Epidermal melanocyte (primary cell): ENCODE measurements around the gene EIF3B.
"Not testable (repeated sequence)": the region's sequence is repeated elsewhere in the genome, so short reads cannot be mapped to it uniquely, and the experiment has no call there.

Experiments used
- DNase-seq: peaks from one replicate; pipeline ENCODE4 v3.0.0; 2011; ENCODE audit warnings: low spot score; ENCODE audit not compliant: insufficient read length

Gene EIF3B

DNA sequence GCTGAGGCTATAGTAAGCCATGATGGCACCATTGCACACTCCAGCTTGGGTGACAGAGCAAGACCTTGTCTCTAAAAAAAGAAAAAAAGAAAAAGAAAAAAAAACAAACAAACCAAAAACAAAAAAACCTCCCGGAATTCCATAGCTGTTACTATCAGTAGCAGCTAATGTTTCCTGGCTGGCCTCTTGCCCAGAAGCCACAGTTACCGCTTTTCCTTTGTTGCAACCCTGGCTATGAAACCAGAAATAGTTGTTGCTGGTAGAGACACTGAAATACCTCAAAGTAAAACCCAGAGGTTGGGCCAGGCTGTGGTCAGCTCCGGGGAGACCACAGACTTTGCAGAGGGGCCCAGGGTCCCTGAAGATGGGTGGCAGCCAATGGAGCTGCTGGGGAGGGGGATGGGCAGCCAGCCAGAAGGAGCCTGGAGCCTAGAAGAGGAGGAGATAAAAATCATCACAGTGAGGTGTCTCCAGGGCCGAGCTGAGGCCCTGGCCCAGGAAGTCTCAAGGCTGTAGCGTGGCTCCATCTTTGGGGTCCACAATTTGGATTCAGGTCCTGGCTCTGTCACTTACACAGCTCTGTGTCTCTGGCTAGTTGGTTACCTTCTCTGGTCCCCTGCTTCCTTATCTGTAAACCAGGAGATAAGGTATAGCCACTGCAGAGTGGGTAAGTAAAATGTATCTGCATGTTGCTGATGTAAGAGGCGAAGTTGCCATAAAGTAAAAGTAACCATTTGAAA is 45.4 kb downstream of the EIF3B start:
- DNase-seq: peak; percentile 71

- no peak for DNase-seq
Observed at GRCh38 chr7:2402687-2403013, 48.0 kb downstream of the EIF3B start.

GRCh38 chr7:2403014-2403717 is 48.5 kb downstream of the EIF3B start, which contains the start of gene CHST12:
CHST12 (plus strand) TSS chr7:2403611; CDS start chr7:2432640, 29,029 bp downstream.
- peak; percentile 96 for DNase-seq

DNA sequence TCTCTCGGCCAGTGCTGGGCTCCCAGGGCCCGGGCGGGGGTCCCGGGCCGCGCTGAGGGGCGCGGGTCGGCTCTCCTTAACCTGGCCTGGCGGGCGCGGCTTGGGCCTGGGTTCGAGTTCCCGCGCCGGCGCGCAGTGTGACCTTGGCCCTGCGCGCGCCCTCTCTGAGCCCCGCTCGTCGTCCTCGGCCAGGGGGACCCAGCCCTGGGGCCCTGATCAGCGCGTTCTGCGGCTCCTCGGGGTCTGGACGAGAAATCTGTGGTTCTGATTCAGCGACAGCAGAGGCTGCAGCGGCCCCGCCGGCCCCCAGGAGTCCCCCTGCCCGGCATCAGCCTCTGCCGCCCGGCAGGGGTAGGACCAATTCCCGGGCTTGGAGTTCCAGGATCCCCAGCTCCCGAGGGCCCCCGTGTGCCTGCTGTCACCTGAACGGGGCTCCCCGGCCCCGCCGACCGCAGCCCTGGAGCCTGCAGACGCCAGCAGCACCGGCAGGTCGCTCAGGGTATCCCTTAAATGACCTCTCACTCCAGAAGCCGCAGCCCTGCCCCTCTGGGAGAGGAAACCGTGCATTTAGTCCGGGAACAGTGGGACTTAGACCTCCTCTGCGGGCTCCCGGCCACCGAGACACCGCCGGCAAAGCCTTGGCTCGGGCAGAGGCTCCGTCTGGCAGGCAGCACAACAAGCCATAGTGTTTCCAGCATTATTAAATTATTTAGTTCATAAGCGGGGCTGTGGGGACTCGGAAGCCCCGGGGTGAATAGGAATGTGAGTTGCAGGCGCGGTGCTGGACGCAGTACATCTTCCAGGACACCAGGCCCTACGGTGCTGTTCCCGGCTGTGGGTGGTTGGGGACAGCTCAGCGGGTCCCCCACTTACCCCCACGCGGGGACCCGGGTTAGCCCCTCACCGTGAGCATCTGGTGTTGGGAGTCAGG is 49.4 kb downstream of the EIF3B start:
- DNase-seq: peak; percentile 61

DNA sequence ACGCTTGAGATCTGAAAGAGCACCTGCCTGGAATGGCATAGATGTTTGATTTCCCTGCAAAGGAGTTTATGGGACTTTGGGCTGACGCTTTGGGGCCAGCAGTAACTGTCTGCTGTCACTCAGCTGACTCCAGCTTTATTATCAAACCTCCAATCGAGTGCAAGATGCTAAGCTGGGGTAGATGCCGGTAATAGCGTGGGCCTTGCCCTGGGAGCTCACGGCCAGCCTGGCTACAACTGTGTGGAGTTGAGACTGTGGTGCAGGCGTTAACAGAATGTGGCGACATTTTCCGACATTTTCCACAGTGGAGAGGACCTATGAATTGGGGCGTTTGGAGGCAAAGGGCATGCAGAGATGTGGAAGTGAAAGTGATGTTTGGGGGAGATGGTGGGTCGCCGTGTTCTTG is 50.1 kb downstream of the EIF3B start:
- DNase-seq: no peak

- no peak for DNase-seq
Observed at GRCh38 chr7:2405201-2405600, 50.6 kb downstream of the EIF3B start.

DNA sequence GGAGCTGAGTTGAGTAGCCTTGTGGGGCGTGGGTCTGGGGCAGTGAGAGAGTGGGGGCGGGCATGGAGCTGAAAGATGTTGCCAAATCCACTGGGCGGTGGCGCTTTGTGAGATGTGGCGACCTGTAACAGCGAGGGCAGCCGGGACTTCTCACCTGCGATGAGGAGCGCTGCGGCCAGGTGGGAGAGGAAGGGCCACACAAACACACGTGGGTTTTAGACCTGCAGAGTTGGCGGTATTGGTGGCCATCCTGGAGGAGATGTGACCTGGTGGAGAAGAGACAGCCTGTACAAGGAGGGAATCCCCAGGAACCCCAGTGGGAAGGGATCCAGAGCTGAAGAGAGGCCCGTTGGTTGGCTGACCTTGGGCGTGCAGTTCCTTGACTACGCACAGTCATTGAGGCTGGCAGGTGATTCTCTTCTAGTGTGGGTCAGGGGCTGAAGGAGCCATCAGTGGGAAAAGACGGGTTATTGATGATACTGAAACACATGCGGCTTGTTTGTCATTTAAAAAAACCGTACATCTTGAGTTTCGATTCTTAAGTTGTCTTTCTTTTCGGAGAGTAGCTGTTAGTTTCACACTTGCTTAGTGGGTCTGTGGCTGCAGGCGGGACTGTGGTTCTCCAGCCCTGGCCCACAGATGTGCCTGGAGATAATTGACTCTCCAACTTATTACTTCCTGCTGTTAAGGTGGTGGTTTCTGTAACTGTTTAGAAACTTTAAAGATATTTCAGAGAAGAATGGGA is 51.1 kb downstream of the EIF3B start:
- no peak for DNase-seq

- no peak for DNase-seq
Observed at GRCh38 chr7:2409745-2410414, 55.3 kb downstream of the EIF3B start.

DNA sequence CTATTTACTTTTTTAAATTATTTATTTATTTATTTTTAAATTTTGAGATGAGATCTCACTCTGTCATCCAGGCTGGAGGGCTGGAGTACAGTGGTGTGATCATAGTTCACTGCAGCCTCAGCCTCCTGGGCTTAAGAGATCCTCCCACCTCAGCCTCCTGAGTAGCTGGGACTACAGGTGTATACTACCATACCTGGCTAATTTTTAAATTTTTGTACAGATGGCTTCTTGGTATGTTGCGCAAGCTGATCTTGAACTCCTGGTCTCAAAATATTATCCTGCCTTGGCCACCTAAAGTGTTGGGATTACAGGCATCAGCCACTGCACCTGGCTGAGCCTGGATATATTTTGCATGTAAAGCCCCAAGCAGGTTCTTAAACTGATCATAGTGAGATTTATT is 56.4 kb downstream of the EIF3B start:
- no peak for DNase-seq

DNA sequence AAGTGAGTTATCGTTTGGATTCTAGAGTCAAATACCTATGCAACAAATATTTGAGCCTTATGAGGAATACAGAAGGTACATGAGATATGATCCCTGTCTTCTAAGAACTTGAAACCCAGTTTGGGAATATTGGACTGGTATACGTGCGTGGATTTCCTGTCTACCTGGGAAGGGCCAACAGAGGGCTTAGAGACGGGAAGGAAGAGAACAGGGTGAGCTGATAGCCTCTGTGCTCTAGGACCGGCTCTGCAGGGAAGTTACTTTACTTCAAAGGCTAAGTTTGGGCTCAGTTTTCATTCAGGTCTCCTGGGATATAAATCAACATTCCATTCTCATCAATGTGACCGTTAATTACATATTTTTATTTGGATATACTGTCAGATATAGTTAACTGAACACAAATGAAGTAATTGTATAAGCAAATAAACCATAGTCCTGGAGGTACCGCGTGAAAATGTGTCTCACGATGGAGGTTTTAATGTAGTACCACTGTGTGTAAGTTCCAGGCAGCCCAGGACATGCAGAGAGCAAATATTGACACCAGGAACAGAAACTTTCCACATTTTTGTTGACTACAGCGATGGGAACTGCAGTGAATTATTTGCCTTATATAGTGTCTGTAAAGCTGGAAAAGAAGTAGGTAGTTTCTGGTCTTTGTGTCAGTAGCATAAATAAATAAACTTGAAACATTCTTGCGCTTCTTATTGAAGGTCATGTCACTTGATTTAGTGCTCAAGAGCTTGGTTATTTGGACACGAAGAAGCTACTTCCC is 57.4 kb downstream of the EIF3B start:
- no peak for DNase-seq

GRCh38 chr7:2412587-2413201 is 58.1 kb downstream of the EIF3B start:
- DNase-seq: no peak

GRCh38 chr7:2416063-2416462 is 61.4 kb downstream of the EIF3B start:
- DNase-seq: no peak

DNA sequence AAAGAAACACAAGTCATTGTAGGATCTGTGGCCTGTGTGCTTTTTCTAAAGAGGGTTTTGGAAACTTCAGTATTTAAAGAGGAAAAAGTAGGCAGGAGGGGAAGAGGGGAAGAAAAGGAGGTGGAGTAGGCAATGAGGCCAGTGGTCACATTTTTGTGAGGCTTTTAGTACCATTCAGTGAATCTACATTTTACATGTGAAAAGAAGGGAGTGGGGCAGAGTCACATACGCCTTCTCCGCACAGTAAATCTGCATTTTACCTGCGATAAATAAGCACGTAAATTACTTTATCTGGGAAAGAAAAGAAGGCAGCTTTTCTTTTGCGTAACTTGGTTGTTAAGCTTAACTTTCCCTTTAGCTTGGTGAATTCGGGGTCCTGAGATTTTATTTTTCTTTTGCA is 62.0 kb downstream of the EIF3B start:
- no peak for DNase-seq

DNA sequence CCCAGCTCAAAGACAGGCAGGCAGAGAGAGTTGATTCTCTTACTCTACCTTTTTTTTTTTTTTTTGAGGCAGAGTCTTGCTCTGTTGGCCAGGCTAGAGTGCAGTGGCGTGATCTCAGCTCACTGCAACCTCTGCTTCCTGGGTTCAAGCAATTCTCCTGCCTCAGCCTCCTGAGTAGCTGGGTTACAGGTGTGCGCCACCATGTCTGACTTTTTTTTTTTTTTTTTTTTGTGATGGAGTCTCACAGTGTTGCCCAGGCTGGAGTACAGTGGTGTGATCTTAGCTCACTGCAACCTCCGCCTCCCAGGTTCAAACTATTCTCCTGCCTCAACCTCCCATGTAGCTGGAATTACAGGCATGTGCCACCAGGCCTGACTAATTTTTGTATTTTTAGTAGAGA is 62.6 kb downstream of the EIF3B start:
- DNase-seq: not testable (repeated sequence)

GRCh38 chr7:2417981-2418481 is 63.4 kb downstream of the EIF3B start:
- no peak for DNase-seq

DNA sequence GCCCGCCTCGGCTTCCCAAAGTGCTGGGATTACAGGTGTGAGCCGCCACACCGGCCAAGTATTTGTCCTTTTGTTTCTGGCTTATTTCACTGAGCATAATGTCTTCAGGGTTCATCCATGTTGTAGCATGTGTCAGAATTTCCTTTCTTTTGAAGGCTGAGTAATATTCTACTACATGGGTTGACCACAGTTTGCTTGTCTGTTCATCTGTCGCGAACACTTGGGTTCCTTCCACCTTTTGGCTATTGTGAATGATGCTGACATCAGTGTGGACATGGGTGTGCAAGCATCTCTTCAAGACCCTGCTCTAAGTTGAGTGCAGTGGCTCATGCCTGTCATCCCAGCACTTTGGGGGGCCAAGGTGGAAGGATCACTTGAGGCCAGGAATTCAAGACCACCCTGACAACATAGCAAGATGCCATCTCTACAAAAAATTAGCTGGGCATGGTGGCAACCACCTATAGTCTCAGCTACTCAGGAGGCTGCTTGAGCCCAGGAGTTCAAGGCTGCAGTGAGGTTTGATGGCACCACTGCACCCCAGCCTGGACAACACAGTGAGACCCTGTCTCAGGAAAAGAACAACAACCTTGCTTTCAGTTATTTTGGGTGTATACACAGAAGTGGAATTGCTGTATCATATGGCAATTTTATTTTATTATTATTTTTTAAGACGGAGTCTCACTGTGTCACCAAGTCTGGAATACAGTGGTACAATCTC is 65.7 kb downstream of the EIF3B start:
- no peak for DNase-seq

- no peak for DNase-seq
Observed at GRCh38 chr7:2421943-2422310, 67.3 kb downstream of the EIF3B start.

- DNase-seq: no peak
Observed at GRCh38 chr7:2425749-2426148, 71.1 kb downstream of the EIF3B start.
